EH (cell line): ENCODE measurements around the gene PRRG1.
"Not testable (repeated sequence)": the region's sequence is repeated elsewhere in the genome, so short reads cannot be mapped to it uniquely, and the experiment has no call there.

Experiments
- DNase-seq: peaks from one replicate; pipeline ENCODE4 v3.0.0-alpha.2; 2015; ENCODE audit warnings: low read depth

PRRG1 gene

GRCh38 chrX:37349221-37350033 is at the start of gene PRRG1:
Gene PRRG1 (plus strand): TSS chrX:37349364. CDS start chrX:37406250, 56,886 bp downstream.
- DNase-seq, result peak; percentile 86

- peak; percentile 55 for DNase-seq
Measured at GRCh38 chrX:37302569-37302968, 46.6 kb upstream of the PRRG1 start.

GRCh38 chrX:37305238-37305637 is 43.9 kb upstream of the PRRG1 start:
- DNase-seq, result not testable (repeated sequence)

- DNase-seq, result peak; percentile 85
Measured at GRCh38 chrX:37314531-37314930, 34.6 kb upstream of the PRRG1 start.

- no peak for DNase-seq
Measured at GRCh38 chrX:37315511-37316248, 33.5 kb upstream of the PRRG1 start.

- no peak for DNase-seq
Measured at GRCh38 chrX:37320541-37321203, 28.5 kb upstream of the PRRG1 start.

GRCh38 chrX:37330642-37331041 is 18.5 kb upstream of the PRRG1 start:
- DNase-seq, result no peak

- no peak for DNase-seq
Measured at GRCh38 chrX:37331546-37331945, 17.6 kb upstream of the PRRG1 start.

- no peak for DNase-seq
Measured at GRCh38 chrX:37332055-37332454, 17.1 kb upstream of the PRRG1 start.

- DNase-seq, result peak; percentile 10
Measured at GRCh38 chrX:37332987-37333658, 16.0 kb upstream of the PRRG1 start.

- DNase-seq, result peak; percentile 76
Measured at GRCh38 chrX:37347420-37347819, 1.7 kb upstream of the PRRG1 start.

- peak; percentile 71 for DNase-seq
Measured at GRCh38 chrX:37348231-37348970, 763 bp upstream of the PRRG1 start.

GRCh38 chrX:37348971-37349220 is 268 bp upstream of the PRRG1 start:
- no peak for DNase-seq

GRCh38 chrX:37350034-37350365 is 836 bp downstream of the PRRG1 start:
- DNase-seq, result peak; percentile 43

GRCh38 chrX:37353646-37354045 is 4.5 kb downstream of the PRRG1 start:
- no peak for DNase-seq

GRCh38 chrX:37357436-37357835 is 8.3 kb downstream of the PRRG1 start:
- no peak for DNase-seq

GRCh38 chrX:37361596-37361995 is 12.4 kb downstream of the PRRG1 start:
- peak; percentile 40 for DNase-seq

GRCh38 chrX:37364666-37365065 is 15.5 kb downstream of the PRRG1 start:
- no peak for DNase-seq

- DNase-seq, result no peak
Measured at GRCh38 chrX:37367946-37368345, 18.8 kb downstream of the PRRG1 start.

- no peak for DNase-seq
Measured at GRCh38 chrX:37370499-37371141, 21.5 kb downstream of the PRRG1 start.

GRCh38 chrX:37371578-37371991 is 22.4 kb downstream of the PRRG1 start:
- DNase-seq, result peak; percentile 12
